ENCODE data around the gene COPA.
"Not testable (repeated sequence)": the region's sequence is repeated elsewhere in the genome, so short reads cannot be mapped to it uniquely, and the experiment has no call there.

COPA gene

GRCh38 chr1:160322831-160323230 is 20.2 kb downstream of the COPA start:
- no peak for DNase-seq

- DNase-seq, result no peak
These were observed 27.7 kb downstream of the COPA start for GRCh38 chr1:160315359-160315758.

GRCh38 chr1:160309571-160309970 is 33.5 kb downstream of the COPA start:
- DNase-seq, result no peak

GRCh38 chr1:160309185-160309557 is 33.9 kb downstream of the COPA start:
- DNase-seq, result no peak

GRCh38 chr1:160308451-160309184 is 34.4 kb downstream of the COPA start:
- DNase-seq, result no peak

- no peak for DNase-seq
These were observed 35.8 kb downstream of the COPA start for GRCh38 chr1:160307118-160307791.

- DNase-seq, result no peak
These were observed 42.9 kb downstream of the COPA start for GRCh38 chr1:160300173-160300572.

GRCh38 chr1:160296036-160296435 is 47.0 kb downstream of the COPA start:
- DNase-seq, result no peak

- DNase-seq, result no peak
These were observed 49.8 kb downstream of the COPA start for GRCh38 chr1:160293020-160293968.

- peak; percentile 75 for DNase-seq
These were observed 51.5 kb downstream of the COPA start for GRCh38 chr1:160291248-160292220.

GRCh38 chr1:160287769-160288168 is 55.3 kb downstream of the COPA start:
- DNase-seq, result not testable (repeated sequence)

- no peak for DNase-seq
These were observed 57.5 kb downstream of the COPA start for GRCh38 chr1:160285506-160285905.

- DNase-seq, result peak; percentile 92
These were observed 58.2 kb downstream of the COPA start, which contains the start of gene PEX19 for GRCh38 chr1:160284782-160285344. PEX19 (minus strand) TSS chr1:160285133; CDS start chr1:160285124, 9 bp downstream.

- peak; percentile 5 for DNase-seq
These were observed 58.7 kb downstream of the COPA start for GRCh38 chr1:160284220-160284781.

GRCh38 chr1:160282807-160283206 is 60.2 kb downstream of the COPA start:
- DNase-seq, result no peak

GRCh38 chr1:160277987-160278386 is 65.1 kb downstream of the COPA start:
- no peak for DNase-seq

GRCh38 chr1:160277330-160277729 is 65.7 kb downstream of the COPA start:
- DNase-seq, result no peak

GRCh38 chr1:160271025-160271424 is 72.0 kb downstream of the COPA start:
- no peak for DNase-seq

- no peak for DNase-seq
These were observed 75.6 kb downstream of the COPA start for GRCh38 chr1:160267284-160267991.

GRCh38 chr1:160264795-160265307 is 78.2 kb downstream of the COPA start:
- no peak for DNase-seq
